ENCODE measurements around the gene HPCAL1. TPM values are rescaled to one million over a fixed set of nuclear protein-coding genes. Genes with fewer than 3 reads are reported as not detected.
A peak's percentile ranks its signal among the peaks of the same experiment; 100 is the strongest.

The HPCAL1 gene
- total and polyA plus RNA-seq, 9 donors, result 18.8 to 51.0 (median 30.1) TPM

DNA sequence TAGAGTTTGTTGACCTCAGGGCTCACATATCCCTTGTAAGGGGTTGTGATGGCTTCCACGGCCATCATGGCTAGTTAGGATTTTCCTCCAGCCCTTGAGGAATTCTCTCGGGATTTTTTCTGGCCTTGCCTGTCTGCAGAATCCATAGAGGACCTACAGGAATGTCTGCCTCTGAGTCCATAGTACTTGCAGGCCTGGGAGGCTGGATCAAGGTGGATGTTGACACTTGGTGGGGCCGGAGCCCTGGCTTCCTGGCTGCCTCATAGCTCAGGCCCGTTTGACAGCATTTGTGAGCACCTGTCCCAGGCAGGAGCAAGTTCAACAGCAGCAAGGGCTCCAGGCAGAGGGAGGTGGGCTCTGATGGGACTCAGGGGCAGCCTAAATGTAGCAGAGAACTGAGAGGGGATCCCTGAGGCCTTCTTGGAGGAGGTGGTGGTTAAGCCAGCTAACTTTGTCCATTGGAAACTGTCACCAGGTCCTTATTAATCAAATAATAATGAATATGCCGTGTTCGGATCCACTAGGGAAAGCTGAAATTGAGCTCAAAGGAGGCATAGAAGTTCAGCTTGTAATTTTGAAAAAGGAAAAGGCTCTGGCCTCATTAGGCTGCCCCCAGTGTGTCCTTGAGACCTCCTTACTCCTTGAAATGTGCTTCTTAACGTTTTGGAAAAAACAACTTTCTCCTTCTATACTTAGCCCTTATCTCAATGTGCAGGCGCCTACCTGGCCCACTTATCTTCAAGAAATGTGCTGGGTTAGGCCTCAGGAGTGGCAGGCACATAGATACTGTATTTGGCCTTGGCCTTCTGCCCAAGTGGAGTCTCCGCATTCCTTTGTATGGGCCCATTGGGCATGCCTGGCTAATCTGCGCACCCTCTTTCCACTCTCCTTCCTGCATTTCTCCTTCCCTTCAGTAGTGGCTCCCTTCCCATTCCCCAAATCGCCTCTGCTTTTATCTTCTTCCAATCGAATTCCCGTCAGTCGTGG, 66.9 kb downstream of the HPCAL1 start:
- H3K27ac ChIP-seq (ENCODE audit: low read length), result no peak overlapping the region
- H3K9me3 ChIP-seq (replicated peaks; ENCODE audit: control insufficient read depth, low read depth, low read length), result no peaks in the 10 kb centered on the region
- no peaks in the 10 kb centered on the region for H3K27me3 ChIP-seq (ENCODE audit: control insufficient read depth, insufficient read depth, low read length)
- H3K4me1 ChIP-seq (ENCODE audit: control insufficient read depth, insufficient read depth, low read length), result peaks cover 18% of the 10 kb centered on the region
- no peak overlapping the region for H3K4me3 ChIP-seq (ENCODE audit: low read length)
- H3K36me3 ChIP-seq (ENCODE audit: control insufficient read depth, insufficient read depth, low read length), result no peaks in the 10 kb centered on the region
- no peak for DNase-seq
- 74% methylated on average over 7 of the region's 14 CpGs for WGBS (ENCODE audit: insufficient coverage)

DNA sequence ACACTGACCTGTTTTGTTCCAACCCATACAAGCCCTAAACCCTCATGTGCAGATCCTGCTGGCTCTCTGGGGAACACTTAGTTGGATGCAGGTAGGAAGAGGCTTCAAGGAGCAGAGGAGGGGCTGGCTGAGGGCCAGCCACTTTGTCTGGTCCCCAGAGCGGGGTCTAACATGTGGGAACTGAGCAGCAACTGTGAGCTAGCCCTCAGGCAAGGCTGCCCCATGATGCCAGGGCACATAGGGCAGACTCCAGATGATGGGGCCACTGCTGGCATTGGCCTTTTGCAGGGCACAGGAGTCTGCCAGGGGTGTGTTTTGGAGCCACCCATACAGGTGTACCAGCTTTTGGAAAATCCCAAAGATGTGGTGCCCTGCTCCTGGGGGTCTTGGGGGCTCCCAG, 67.7 kb downstream of the HPCAL1 start:
- DNase-seq, result no peak
- Histone ChIP-seq H3K36me3 (ENCODE audit: control insufficient read depth, insufficient read depth, low read length) (no peaks in the 10 kb centered on the region), H3K9me3 (replicated peaks; ENCODE audit: control insufficient read depth, low read depth, low read length) (no peaks in the 10 kb centered on the region), H3K27me3 (ENCODE audit: control insufficient read depth, insufficient read depth, low read length) (no peaks in the 10 kb centered on the region), H3K27ac (ENCODE audit: low read length) (no peak overlapping the region), H3K4me1 (ENCODE audit: control insufficient read depth, insufficient read depth, low read length) (peaks cover 20% of the 10 kb centered on the region), H3K4me3 (ENCODE audit: low read length) (no peak overlapping the region)
- 100% methylated on average over 1 of the region's 1 CpG for WGBS (ENCODE audit: insufficient coverage)

DNA sequence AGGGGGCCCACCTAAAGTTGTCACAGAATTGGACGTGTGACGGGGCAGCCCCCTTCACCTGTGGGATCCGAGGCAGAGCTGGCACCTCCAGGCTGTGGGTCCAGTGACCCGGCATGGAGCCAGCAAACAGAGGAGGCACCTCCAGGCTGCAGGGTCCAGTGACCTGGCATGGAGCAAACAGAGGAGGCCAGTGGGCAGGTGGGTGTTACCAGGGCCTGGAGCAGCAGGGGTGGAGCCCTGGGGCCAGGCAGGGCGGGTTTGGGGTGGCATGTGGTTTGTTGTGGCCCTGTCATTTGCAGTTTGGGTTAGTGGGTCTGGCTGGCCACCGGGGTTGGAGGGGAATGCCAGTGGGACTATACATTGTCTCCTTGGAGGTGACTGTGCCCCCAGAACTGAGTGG, 68.2 kb downstream of the HPCAL1 start:
- H3K27me3 ChIP-seq (ENCODE audit: control insufficient read depth, insufficient read depth, low read length), result no peaks in the 10 kb centered on the region
- H3K36me3 ChIP-seq (ENCODE audit: control insufficient read depth, insufficient read depth, low read length), result no peaks in the 10 kb centered on the region
- H3K9me3 ChIP-seq (replicated peaks; ENCODE audit: control insufficient read depth, low read depth, low read length), result no peaks in the 10 kb centered on the region
- no peak for DNase-seq
- 95% methylated on average over 5 of the region's 6 CpGs for WGBS (ENCODE audit: insufficient coverage)
- H3K27ac ChIP-seq (ENCODE audit: low read length), result no peak overlapping the region
- H3K4me3 ChIP-seq (ENCODE audit: low read length), result no peak overlapping the region
- peaks cover 21% of the 10 kb centered on the region for H3K4me1 ChIP-seq (ENCODE audit: control insufficient read depth, insufficient read depth, low read length)

DNA sequence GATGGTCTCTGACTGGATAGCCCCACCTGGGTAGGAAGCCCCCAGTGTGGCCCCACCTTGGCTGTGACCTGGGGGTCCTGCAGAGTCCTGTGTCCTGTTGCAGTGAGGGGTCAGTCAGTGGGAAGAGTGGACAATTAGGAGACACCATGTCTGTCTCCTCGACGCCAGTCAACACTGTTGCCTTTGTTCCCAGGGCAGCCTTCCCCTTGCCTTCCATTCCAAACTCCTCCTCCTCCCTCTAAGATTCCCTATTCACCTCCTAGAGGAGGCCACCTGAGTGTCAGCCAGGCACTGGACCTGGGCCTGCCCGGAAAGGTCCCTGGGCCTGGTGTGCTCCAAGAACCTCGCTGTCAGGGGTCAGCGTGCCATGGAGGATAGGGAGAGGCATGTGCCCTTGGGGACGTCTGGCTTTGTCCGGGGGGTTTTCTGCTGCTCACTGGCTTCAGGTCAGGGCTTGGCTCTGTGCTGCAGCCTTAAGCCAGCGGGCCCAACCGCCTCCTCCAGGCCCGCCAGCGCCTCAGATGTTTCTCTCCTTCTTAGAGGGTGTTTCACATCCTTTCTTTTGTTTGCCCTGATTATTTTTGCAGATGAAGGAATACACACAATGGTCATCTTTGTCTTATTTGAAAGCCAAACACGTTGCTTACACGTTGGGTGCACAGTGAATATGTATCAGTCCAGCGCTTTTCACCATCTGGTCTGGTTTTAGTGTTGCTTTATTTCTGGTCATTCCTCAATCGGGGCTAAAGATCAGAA, 68.9 kb downstream of the HPCAL1 start:
- DNase-seq, result peak; percentile 31
- WGBS (ENCODE audit: insufficient coverage), result 44% methylated on average over 5 of the region's 15 CpGs
- H3K4me3 ChIP-seq (ENCODE audit: low read length), result no peak overlapping the region

DNA sequence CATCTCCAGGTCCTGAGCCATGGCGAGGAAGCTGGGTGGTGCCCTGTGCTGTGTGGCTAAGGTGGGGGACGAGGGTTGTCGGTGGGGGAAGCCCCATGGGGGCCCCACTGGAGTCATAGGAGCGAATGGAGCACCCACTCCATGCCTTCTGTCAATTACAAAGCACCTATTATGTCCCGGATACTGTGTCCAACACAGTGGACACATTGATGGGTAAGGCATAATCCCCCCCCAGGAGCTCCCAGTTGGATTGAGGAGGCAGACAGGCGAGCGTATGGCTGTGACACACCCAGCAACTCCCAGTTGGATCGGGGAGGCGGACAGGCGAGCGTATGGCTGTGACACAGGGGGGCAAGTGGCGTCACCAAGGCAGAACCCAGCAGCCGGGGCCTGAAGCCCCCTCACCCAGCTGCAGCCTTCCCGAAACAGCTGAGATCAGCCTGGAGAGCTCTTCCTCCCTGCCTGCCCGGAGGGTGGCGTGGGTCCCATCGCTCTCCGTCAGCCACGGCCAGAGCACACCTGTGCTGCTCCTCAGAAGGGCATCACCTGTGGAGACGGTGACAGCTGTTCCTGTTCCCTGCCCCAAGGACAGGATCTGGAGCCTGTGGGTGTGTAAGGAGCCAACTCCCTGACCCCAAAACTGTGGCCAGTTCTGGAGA, 69.6 kb downstream of the HPCAL1 start:
- peaks cover 21% of the 10 kb centered on the region for H3K4me1 ChIP-seq (ENCODE audit: control insufficient read depth, insufficient read depth, low read length)
- DNase-seq, result no peak
- WGBS (ENCODE audit: insufficient coverage), result 76% methylated on average over 10 of the region's 20 CpGs
- H3K27ac ChIP-seq (ENCODE audit: low read length), result no peak overlapping the region
- H3K36me3 ChIP-seq (ENCODE audit: control insufficient read depth, insufficient read depth, low read length), result no peaks in the 10 kb centered on the region
- H3K27me3 ChIP-seq (ENCODE audit: control insufficient read depth, insufficient read depth, low read length), result no peaks in the 10 kb centered on the region
- H3K4me3 ChIP-seq (ENCODE audit: low read length), result no peak overlapping the region
- no peaks in the 10 kb centered on the region for H3K9me3 ChIP-seq (replicated peaks; ENCODE audit: control insufficient read depth, low read depth, low read length)

More for the DNA sequence above, 68.9 kb downstream of the HPCAL1 start:
- Histone ChIP-seq H3K9me3 (replicated peaks; ENCODE audit: control insufficient read depth, low read depth, low read length) (no peaks in the 10 kb centered on the region), H3K27me3 (ENCODE audit: control insufficient read depth, insufficient read depth, low read length) (no peaks in the 10 kb centered on the region), H3K27ac (ENCODE audit: low read length) (no peak overlapping the region), H3K4me1 (ENCODE audit: control insufficient read depth, insufficient read depth, low read length) (peaks cover 21% of the 10 kb centered on the region), H3K36me3 (ENCODE audit: control insufficient read depth, insufficient read depth, low read length) (no peaks in the 10 kb centered on the region)

DNA sequence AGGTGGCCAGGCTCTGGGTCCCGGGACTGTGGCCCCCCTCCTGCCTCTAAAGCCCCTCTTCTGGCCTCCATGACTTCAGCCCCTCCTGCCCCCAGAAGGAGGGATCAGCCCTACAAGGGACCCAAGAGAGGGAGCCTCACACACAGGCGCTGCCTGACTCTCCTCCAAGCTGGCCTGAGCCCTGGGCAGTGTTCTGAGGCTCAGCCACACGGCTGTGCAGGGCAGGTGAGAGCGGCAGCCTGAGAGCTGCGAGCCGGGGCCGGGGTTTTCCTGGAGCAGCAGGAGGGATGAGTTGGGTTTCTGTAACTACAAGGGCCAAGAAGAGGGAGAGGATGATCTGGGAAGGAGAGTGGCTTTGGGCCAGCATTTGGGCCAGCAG, 70.1 kb downstream of the HPCAL1 start:
- Histone ChIP-seq H3K27me3 (ENCODE audit: control insufficient read depth, insufficient read depth, low read length) (no peaks in the 10 kb centered on the region), H3K4me1 (ENCODE audit: control insufficient read depth, insufficient read depth, low read length) (peaks cover 21% of the 10 kb centered on the region), H3K27ac (ENCODE audit: low read length) (no peak overlapping the region), H3K4me3 (ENCODE audit: low read length) (no peak overlapping the region), H3K36me3 (ENCODE audit: control insufficient read depth, insufficient read depth, low read length) (no peaks in the 10 kb centered on the region), H3K9me3 (replicated peaks; ENCODE audit: control insufficient read depth, low read depth, low read length) (no peaks in the 10 kb centered on the region)
- no peak for DNase-seq
- 55% methylated on average over 6 of the region's 7 CpGs for WGBS (ENCODE audit: insufficient coverage)

DNA sequence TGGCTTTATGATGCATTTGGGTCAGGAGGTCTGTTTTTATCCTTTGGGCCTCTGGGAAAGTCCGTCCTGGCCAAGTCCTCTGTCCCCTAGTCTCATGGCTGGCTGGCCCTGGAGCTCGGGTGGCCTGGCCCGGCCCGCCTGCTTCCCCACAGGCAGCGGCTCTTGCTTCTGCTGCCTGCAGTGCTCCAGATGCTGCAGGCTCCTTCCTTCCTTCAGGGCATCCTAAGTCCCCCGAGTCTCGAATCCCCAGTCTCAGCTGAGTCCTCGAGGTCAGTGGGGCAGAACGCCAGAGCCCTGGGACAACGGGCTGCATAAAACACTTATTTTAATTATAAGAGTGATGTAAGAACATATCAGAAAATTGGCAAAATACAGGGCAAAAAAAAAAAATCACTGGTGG, 71.2 kb downstream of the HPCAL1 start:
- H3K27me3 ChIP-seq (ENCODE audit: control insufficient read depth, insufficient read depth, low read length), result no peaks in the 10 kb centered on the region
- no peak overlapping the region for H3K27ac ChIP-seq (ENCODE audit: low read length)
- H3K36me3 ChIP-seq (ENCODE audit: control insufficient read depth, insufficient read depth, low read length), result no peaks in the 10 kb centered on the region
- H3K9me3 ChIP-seq (replicated peaks; ENCODE audit: control insufficient read depth, low read depth, low read length), result no peaks in the 10 kb centered on the region
- no peak for DNase-seq
- H3K4me3 ChIP-seq (ENCODE audit: low read length), result no peak overlapping the region
- peaks cover 27% of the 10 kb centered on the region for H3K4me1 ChIP-seq (ENCODE audit: control insufficient read depth, insufficient read depth, low read length)
- WGBS (ENCODE audit: insufficient coverage), result 86% methylated on average over 6 of the region's 10 CpGs

DNA sequence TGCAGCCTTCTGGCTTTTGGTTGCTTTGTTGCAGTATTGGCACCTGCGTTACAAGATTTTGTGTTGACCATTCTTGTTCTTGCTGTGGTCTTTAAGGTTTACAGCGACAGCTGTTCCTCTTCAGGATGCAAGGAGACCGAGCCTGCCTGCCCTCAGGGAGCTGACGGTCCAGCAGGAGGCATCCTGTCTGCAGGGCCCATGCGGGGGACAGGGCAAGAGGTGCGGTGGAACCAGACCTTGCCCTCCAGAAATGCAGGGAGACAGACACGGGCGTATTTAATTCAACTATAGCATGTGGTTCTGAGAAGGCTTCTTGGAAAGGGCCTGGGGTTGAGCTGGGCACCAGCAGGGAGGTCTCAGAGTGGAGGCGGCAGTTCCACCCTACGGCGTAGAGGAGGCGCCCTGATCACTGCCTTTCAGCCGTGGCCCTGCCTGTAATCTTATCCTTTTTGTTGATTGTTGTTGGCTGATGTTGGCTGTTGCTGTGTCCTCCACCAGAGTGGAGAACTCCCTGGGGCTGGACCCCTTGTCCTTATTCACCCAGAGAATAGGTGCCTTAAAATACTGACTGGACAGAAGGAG, 71.7 kb downstream of the HPCAL1 start:
- Histone ChIP-seq H3K27me3 (ENCODE audit: control insufficient read depth, insufficient read depth, low read length) (no peaks in the 10 kb centered on the region), H3K27ac (ENCODE audit: low read length) (no peak overlapping the region), H3K4me1 (ENCODE audit: control insufficient read depth, insufficient read depth, low read length) (peaks cover 23% of the 10 kb centered on the region), H3K9me3 (replicated peaks; ENCODE audit: control insufficient read depth, low read depth, low read length) (no peaks in the 10 kb centered on the region), H3K36me3 (ENCODE audit: control insufficient read depth, insufficient read depth, low read length) (no peaks in the 10 kb centered on the region), H3K4me3 (ENCODE audit: low read length) (no peak overlapping the region)
- WGBS (ENCODE audit: insufficient coverage), result 96% methylated on average over 8 of the region's 13 CpGs
- DNase-seq, result no peak

DNA sequence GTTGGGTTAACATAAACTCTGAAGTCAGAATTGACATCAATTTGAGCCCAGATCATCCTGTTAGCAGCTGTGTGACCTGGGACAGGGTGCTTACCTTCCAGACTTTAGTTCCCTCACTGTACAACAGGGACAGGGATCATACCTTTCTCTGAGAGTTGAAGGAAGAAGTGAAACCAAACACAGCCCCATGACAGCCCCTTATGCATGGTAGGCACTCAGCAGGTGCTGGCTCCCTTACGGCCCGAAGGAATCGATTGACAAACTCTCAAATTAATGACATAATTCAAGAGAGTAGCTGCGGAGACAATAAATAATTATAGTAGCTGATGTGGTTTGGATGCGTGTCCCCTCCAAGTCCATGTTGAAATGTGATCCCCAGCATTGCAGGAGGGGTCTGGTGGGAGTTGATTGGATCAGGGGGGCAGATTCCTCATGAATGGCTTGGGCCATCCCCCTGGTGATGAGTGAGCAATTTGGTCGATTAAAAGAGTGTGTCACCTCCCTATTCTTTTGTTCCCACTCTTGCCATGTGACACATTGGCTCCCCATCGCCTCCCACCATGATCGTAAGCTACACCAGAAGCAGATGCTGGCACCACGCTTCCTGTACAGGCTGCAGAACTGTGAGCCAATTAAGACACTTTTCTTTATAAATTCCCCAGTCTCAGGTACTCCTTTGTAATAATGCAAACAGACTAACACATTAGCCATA, 73.0 kb downstream of the HPCAL1 start:
- Histone ChIP-seq H3K4me3 (ENCODE audit: low read length) (no peak overlapping the region), H3K4me1 (ENCODE audit: control insufficient read depth, insufficient read depth, low read length) (peaks cover 15% of the 10 kb centered on the region), H3K27me3 (ENCODE audit: control insufficient read depth, insufficient read depth, low read length) (no peaks in the 10 kb centered on the region), H3K9me3 (replicated peaks; ENCODE audit: control insufficient read depth, low read depth, low read length) (no peaks in the 10 kb centered on the region), H3K27ac (ENCODE audit: low read length) (no peak overlapping the region), H3K36me3 (ENCODE audit: control insufficient read depth, insufficient read depth, low read length) (no peaks in the 10 kb centered on the region)
- no peak for DNase-seq
- 55% methylated on average over 3 of the region's 9 CpGs for WGBS (ENCODE audit: insufficient coverage)
